D721Med (cell line): ENCODE results near the gene RINT1.
"Not testable (repeated sequence)": the region's sequence is repeated elsewhere in the genome, so short reads cannot be mapped to it uniquely, and the experiment has no call there.

Experiments
- DNase-seq: peaks from one replicate; pipeline ENCODE4 v3.0.0; 2011; ENCODE audit warnings: low spot score; ENCODE audit not compliant: insufficient read length
- FAIRE-seq: peaks from 2 replicates; lab custom pipeline; 2011; peaks lifted over from hg19 to GRCh38; lab: Jason Lieb, UNC
- TF ChIP-seq, protein P1 (sequence below): IDR thresholded peaks from 2 replicates; pipeline ENCODE4 v1.5.1; 2012; ENCODE audit warnings: mild to moderate bottlenecking, control low read depth; ENCODE audit not compliant: insufficient read depth; ENCODE audit errors: missing control alignments

Gene RINT1

GRCh38 chr7:105589356-105590077 is 57.5 kb downstream of the RINT1 start:
- TF ChIP-seq, protein P1, sequence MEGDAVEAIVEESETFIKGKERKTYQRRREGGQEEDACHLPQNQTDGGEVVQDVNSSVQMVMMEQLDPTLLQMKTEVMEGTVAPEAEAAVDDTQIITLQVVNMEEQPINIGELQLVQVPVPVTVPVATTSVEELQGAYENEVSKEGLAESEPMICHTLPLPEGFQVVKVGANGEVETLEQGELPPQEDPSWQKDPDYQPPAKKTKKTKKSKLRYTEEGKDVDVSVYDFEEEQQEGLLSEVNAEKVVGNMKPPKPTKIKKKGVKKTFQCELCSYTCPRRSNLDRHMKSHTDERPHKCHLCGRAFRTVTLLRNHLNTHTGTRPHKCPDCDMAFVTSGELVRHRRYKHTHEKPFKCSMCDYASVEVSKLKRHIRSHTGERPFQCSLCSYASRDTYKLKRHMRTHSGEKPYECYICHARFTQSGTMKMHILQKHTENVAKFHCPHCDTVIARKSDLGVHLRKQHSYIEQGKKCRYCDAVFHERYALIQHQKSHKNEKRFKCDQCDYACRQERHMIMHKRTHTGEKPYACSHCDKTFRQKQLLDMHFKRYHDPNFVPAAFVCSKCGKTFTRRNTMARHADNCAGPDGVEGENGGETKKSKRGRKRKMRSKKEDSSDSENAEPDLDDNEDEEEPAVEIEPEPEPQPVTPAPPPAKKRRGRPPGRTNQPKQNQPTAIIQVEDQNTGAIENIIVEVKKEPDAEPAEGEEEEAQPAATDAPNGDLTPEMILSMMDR, result peak; percentile 78
- DNase-seq (peak; percentile 51), FAIRE-seq (peak; percentile 51)

GRCh38 chr7:105590793-105591192 is 58.8 kb downstream of the RINT1 start:
- FAIRE-seq, result no peak
- no peak for DNase-seq
- TF ChIP-seq, protein P1, result no peak

GRCh38 chr7:105591522-105591921 is 59.5 kb downstream of the RINT1 start:
- TF ChIP-seq, protein P1, result no peak
- FAIRE-seq, result no peak

DNA sequence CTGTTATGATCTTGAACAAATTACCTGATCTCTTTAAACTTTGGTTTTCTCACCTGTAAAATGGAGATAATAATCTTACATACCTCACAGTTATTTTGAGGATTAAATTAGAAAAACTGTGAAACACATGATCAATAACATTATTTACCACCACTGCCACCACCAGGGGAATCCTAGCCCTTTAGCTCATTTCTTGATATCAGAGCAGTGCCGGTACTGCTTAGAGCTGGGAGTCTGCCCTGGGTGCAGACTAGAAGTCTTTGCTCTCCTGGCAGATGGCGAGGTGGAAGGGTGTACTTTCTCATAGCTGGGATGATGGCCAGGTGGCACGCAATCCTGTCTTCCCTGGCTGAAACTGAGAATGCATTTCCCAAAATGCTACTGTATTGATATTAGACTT is 62.0 kb downstream of the RINT1 start:
- TF ChIP-seq, protein P1, result peak; percentile 35
- FAIRE-seq, result no peak
- DNase-seq, result no peak

More at GRCh38 chr7:105591522-105591921, 59.5 kb downstream of the RINT1 start:
- no peak for DNase-seq

- DNase-seq (no peak), FAIRE-seq (no peak)
- TF ChIP-seq, protein P1, result no peak
Measured at GRCh38 chr7:105596866-105597265, 64.9 kb downstream of the RINT1 start.

DNA sequence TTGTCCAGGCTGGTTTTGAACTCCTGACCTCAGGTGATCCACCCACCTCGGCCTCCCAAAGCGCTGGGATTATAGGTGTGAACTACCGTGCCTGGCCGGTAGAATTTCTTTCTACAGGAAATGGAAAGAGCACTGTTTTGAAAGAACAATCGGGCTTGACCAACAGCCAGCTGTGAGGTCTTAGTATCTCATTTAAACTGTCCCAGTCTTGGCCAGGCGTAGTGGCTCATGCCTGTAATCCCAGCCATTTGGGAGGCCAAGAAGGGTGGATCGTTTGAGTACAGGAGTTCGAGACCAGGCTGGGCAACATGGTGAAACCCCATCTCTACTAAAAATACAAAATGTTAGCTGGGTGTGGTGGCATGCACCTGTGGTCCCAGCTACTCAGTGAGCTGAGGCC is 67.1 kb downstream of the RINT1 start:
- FAIRE-seq, DNase-seq: not testable (repeated sequence)

DNA sequence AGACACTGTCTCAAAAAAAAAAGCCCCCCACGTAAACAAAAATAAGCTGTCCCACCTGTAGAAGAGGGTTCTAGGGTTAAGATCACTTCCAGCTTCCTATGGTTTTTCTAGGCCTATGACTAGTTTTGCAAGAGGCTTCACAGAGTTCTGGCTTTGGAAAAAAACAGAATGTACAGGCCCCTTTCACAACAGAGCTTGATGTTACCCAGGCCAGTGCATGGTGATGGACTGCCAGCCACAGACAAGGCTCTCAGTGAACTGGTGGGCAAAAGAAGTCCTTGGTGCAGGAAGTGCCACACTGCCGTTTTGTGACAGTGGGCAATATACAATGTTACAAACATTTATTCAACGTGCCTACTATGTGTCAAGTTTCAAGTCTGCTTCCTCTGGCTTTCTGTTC is 67.5 kb downstream of the RINT1 start:
- TF ChIP-seq, protein P1, result no peak
- no peak for DNase-seq

More for the DNA sequence above, 67.5 kb downstream of the RINT1 start:
- FAIRE-seq, result no peak
